ENCODE data around the gene NISCH.

The NISCH gene

GRCh38 chr3:52529376-52530333 is 74.3 kb downstream of the NISCH start:
- DNase-seq (ENCODE audit: low read depth), result no peak
- H3K4me3 ChIP-seq (ENCODE audit: low read length), result no peak overlapping the region
- H3K9me3 ChIP-seq (ENCODE audit: control insufficient read depth, low read length), result no peaks in the 10 kb centered on the region
- no peaks in the 10 kb centered on the region for H3K27me3 ChIP-seq (replicated peaks; ENCODE audit: control insufficient read depth, insufficient read depth, low read length)
- peaks cover 49% of the 10 kb centered on the region for H3K4me1 ChIP-seq (ENCODE audit: control insufficient read depth, insufficient read depth, low read length)
- H3K36me3 ChIP-seq (ENCODE audit: control insufficient read depth, insufficient read depth, low read length, severe bottlenecking), result peaks cover 20% of the 10 kb centered on the region
- H3K9ac ChIP-seq (ENCODE audit: low read length), result no peak overlapping the region

GRCh38 chr3:52530918-52531826 is 75.8 kb downstream of the NISCH start:
- Histone ChIP-seq H3K9me3 (ENCODE audit: control insufficient read depth, low read length) (no peaks in the 10 kb centered on the region), H3K4me1 (ENCODE audit: control insufficient read depth, insufficient read depth, low read length) (peaks cover 62% of the 10 kb centered on the region), H3K27me3 (replicated peaks; ENCODE audit: control insufficient read depth, insufficient read depth, low read length) (no peaks in the 10 kb centered on the region), H3K9ac (ENCODE audit: low read length) (no peak overlapping the region), H3K36me3 (ENCODE audit: control insufficient read depth, insufficient read depth, low read length, severe bottlenecking) (peaks cover 20% of the 10 kb centered on the region), H3K4me3 (ENCODE audit: low read length) (no peak overlapping the region)
- no peak for DNase-seq (ENCODE audit: low read depth)

- H3K36me3 ChIP-seq (ENCODE audit: control insufficient read depth, insufficient read depth, low read length, severe bottlenecking), result peaks cover 19% of the 10 kb centered on the region
- peak overlapping the region; percentile 78 for H3K4me3 ChIP-seq (ENCODE audit: low read length)
- H3K9ac ChIP-seq (ENCODE audit: low read length), result peak overlapping the region; percentile 77
- H3K27me3 ChIP-seq (replicated peaks; ENCODE audit: control insufficient read depth, insufficient read depth, low read length), result no peaks in the 10 kb centered on the region
- no peak for DNase-seq (ENCODE audit: low read depth)
- no peaks in the 10 kb centered on the region for H3K9me3 ChIP-seq (ENCODE audit: control insufficient read depth, low read length)
- H3K4me1 ChIP-seq (ENCODE audit: control insufficient read depth, insufficient read depth, low read length), result peaks cover 54% of the 10 kb centered on the region
These were observed 76.6 kb downstream of the NISCH start for GRCh38 chr3:52531860-52532516.

- Histone ChIP-seq H3K27me3 (replicated peaks; ENCODE audit: control insufficient read depth, insufficient read depth, low read length) (no peaks in the 10 kb centered on the region), H3K4me3 (ENCODE audit: low read length) (peak overlapping the region; percentile 78), H3K9ac (ENCODE audit: low read length) (peak overlapping the region; percentile 77), H3K36me3 (ENCODE audit: control insufficient read depth, insufficient read depth, low read length, severe bottlenecking) (peaks cover 14% of the 10 kb centered on the region), H3K4me1 (ENCODE audit: control insufficient read depth, insufficient read depth, low read length) (peaks cover 52% of the 10 kb centered on the region), H3K9me3 (ENCODE audit: control insufficient read depth, low read length) (no peaks in the 10 kb centered on the region)
- DNase-seq (ENCODE audit: low read depth), result peak; percentile 11
These were observed 77.1 kb downstream of the NISCH start for GRCh38 chr3:52532517-52532837.

- Histone ChIP-seq H3K9ac (ENCODE audit: low read length) (peak overlapping the region; percentile 77), H3K27me3 (replicated peaks; ENCODE audit: control insufficient read depth, insufficient read depth, low read length) (no peaks in the 10 kb centered on the region), H3K4me3 (ENCODE audit: low read length) (peak overlapping the region; percentile 78), H3K4me1 (ENCODE audit: control insufficient read depth, insufficient read depth, low read length) (peaks cover 58% of the 10 kb centered on the region), H3K9me3 (ENCODE audit: control insufficient read depth, low read length) (no peaks in the 10 kb centered on the region), H3K36me3 (ENCODE audit: control insufficient read depth, insufficient read depth, low read length, severe bottlenecking) (peaks cover 8% of the 10 kb centered on the region)
- DNase-seq (ENCODE audit: low read depth), result peak; percentile 47
These were observed 77.6 kb downstream of the NISCH start for GRCh38 chr3:52532838-52533622.

- H3K4me3 ChIP-seq (ENCODE audit: low read length), result peak within 1 kb of the TSS; percentile 80
- no peaks in the 10 kb centered on the region for H3K27me3 ChIP-seq (replicated peaks; ENCODE audit: control insufficient read depth, insufficient read depth, low read length)
- H3K9me3 ChIP-seq (ENCODE audit: control insufficient read depth, low read length), result no peaks in the 10 kb centered on the region
- H3K4me1 ChIP-seq (ENCODE audit: control insufficient read depth, insufficient read depth, low read length), result peaks cover 63% of the 10 kb centered on the region
- peaks cover 4% of the 10 kb centered on the region for H3K36me3 ChIP-seq (ENCODE audit: control insufficient read depth, insufficient read depth, low read length, severe bottlenecking)
- H3K9ac ChIP-seq (ENCODE audit: low read length), result peak within 1 kb of the TSS; percentile 85
- peak; percentile 92 for DNase-seq (ENCODE audit: low read depth)
These were observed 78.3 kb downstream of the NISCH start, which contains the start of gene NT5DC2 for GRCh38 chr3:52533623-52534280. NT5DC2 (minus strand) TSS chr3:52533857; CDS start chr3:52533737, 120 bp downstream.

- peak; percentile 34 for DNase-seq (ENCODE audit: low read depth)
- peak overlapping the region; percentile 85 for H3K9ac ChIP-seq (ENCODE audit: low read length)
- no peaks in the 10 kb centered on the region for H3K36me3 ChIP-seq (ENCODE audit: control insufficient read depth, insufficient read depth, low read length, severe bottlenecking)
- no peaks in the 10 kb centered on the region for H3K9me3 ChIP-seq (ENCODE audit: control insufficient read depth, low read length)
- peaks cover 66% of the 10 kb centered on the region for H3K4me1 ChIP-seq (ENCODE audit: control insufficient read depth, insufficient read depth, low read length)
- H3K4me3 ChIP-seq (ENCODE audit: low read length), result peak overlapping the region; percentile 80
- H3K27me3 ChIP-seq (replicated peaks; ENCODE audit: control insufficient read depth, insufficient read depth, low read length), result no peaks in the 10 kb centered on the region
These were observed 79.1 kb downstream of the NISCH start for GRCh38 chr3:52534281-52535183.

GRCh38 chr3:52535411-52536111 is 80.2 kb downstream of the NISCH start:
- Histone ChIP-seq H3K4me1 (ENCODE audit: control insufficient read depth, insufficient read depth, low read length) (peaks cover 63% of the 10 kb centered on the region), H3K9ac (ENCODE audit: low read length) (peak overlapping the region; percentile 85), H3K27me3 (replicated peaks; ENCODE audit: control insufficient read depth, insufficient read depth, low read length) (no peaks in the 10 kb centered on the region), H3K9me3 (ENCODE audit: control insufficient read depth, low read length) (no peaks in the 10 kb centered on the region), H3K36me3 (ENCODE audit: control insufficient read depth, insufficient read depth, low read length, severe bottlenecking) (peaks cover 2% of the 10 kb centered on the region), H3K4me3 (ENCODE audit: low read length) (peak overlapping the region; percentile 73)
- DNase-seq (ENCODE audit: low read depth), result no peak

- no peak for DNase-seq (ENCODE audit: low read depth)
- H3K4me1 ChIP-seq (ENCODE audit: control insufficient read depth, insufficient read depth, low read length), result peaks cover 59% of the 10 kb centered on the region
- peak overlapping the region; percentile 73 for H3K4me3 ChIP-seq (ENCODE audit: low read length)
- peak overlapping the region; percentile 54 for H3K9ac ChIP-seq (ENCODE audit: low read length)
- no peaks in the 10 kb centered on the region for H3K27me3 ChIP-seq (replicated peaks; ENCODE audit: control insufficient read depth, insufficient read depth, low read length)
- H3K9me3 ChIP-seq (ENCODE audit: control insufficient read depth, low read length), result no peaks in the 10 kb centered on the region
- peaks cover 7% of the 10 kb centered on the region for H3K36me3 ChIP-seq (ENCODE audit: control insufficient read depth, insufficient read depth, low read length, severe bottlenecking)
These were observed 80.6 kb downstream of the NISCH start for GRCh38 chr3:52536112-52536368.

All from adipocyte (in vitro differentiated cells).